Measurements from ENCODE around the gene DGKB. TPM values are rescaled to one million over a fixed set of nuclear protein-coding genes. Genes with fewer than 3 reads are reported as not detected.

Gene DGKB
- polyA plus RNA-seq, 4 donors, result 0.19 to 0.31 TPM; not detected in 2

GRCh38 chr7:14739841-14740185 lies 162.7 kb downstream of the DGKB start:
- no peaks in the 10 kb centered on the region for H3K27me3 ChIP-seq (ENCODE audit: control insufficient read depth in 3 of 3, insufficient read depth in 3 of 3, low read length in 3 of 3)
- H3K4me1 ChIP-seq (ENCODE audit: control insufficient read depth in 3 of 3, insufficient read depth in 2 of 3, low read depth in 1 of 3, low read length in 2 of 3), result no peaks in the 10 kb centered on the region
- DNase-seq, result no peak
- 91 to 95% (median 91%) methylated on average over 12 of the region's 12 CpGs for WGBS, 3 donors
- H3K27ac ChIP-seq (ENCODE audit: low read depth in 1 of 3, low read length in 2 of 3), result no peak overlapping the region
- no peak overlapping the region for H3K4me3 ChIP-seq (ENCODE audit: low read depth in 1 of 3, low read length in 3 of 3)
- peaks cover 0 to 15% of the 10 kb centered on the region in 2 donors for H3K9me3 ChIP-seq (ENCODE audit: control insufficient read depth in 2 of 2, insufficient read depth in 1 of 2, low read depth in 1 of 2, low read length in 1 of 2)
- no peaks in the 10 kb centered on the region for H3K36me3 ChIP-seq (ENCODE audit: control insufficient read depth in 3 of 3, insufficient read depth in 2 of 3, low read depth in 1 of 3, low read length in 3 of 3)
- FAIRE-seq, result no peak

- no peaks in the 10 kb centered on the region for H3K27me3 ChIP-seq (ENCODE audit: control insufficient read depth in 3 of 3, insufficient read depth in 3 of 3, low read length in 3 of 3)
- no peak for FAIRE-seq
- H3K27ac ChIP-seq (ENCODE audit: low read depth in 1 of 3, low read length in 2 of 3), result no peak overlapping the region
- WGBS, 3 donors, result 73 to 81% (median 78%) methylated on average over 9 of the region's 9 CpGs
- no peak overlapping the region for H3K4me3 ChIP-seq (ENCODE audit: low read depth in 1 of 3, low read length in 3 of 3)
- DNase-seq, result no peak
- no peaks in the 10 kb centered on the region for H3K4me1 ChIP-seq (ENCODE audit: control insufficient read depth in 3 of 3, insufficient read depth in 2 of 3, low read depth in 1 of 3, low read length in 2 of 3)
- no peaks in the 10 kb centered on the region for H3K36me3 ChIP-seq (ENCODE audit: control insufficient read depth in 3 of 3, insufficient read depth in 2 of 3, low read depth in 1 of 3, low read length in 3 of 3)
- peaks cover 0 to 14% of the 10 kb centered on the region in 2 donors for H3K9me3 ChIP-seq (ENCODE audit: control insufficient read depth in 2 of 2, insufficient read depth in 1 of 2, low read depth in 1 of 2, low read length in 1 of 2)
Observed at GRCh38 chr7:14739168-14739840, 163.2 kb downstream of the DGKB start.

GRCh38 chr7:14738086-14738485 lies 164.5 kb downstream of the DGKB start:
- FAIRE-seq (no peak), DNase-seq (no peak)
- Histone ChIP-seq H3K4me3 (ENCODE audit: low read depth in 1 of 3, low read length in 3 of 3) (no peak overlapping the region), H3K27me3 (ENCODE audit: control insufficient read depth in 3 of 3, insufficient read depth in 3 of 3, low read length in 3 of 3) (no peaks in the 10 kb centered on the region), H3K27ac (ENCODE audit: low read depth in 1 of 3, low read length in 2 of 3) (no peak overlapping the region), H3K4me1 (ENCODE audit: control insufficient read depth in 3 of 3, insufficient read depth in 2 of 3, low read depth in 1 of 3, low read length in 2 of 3) (no peaks in the 10 kb centered on the region), H3K36me3 (ENCODE audit: control insufficient read depth in 3 of 3, insufficient read depth in 2 of 3, low read depth in 1 of 3, low read length in 3 of 3) (no peaks in the 10 kb centered on the region), H3K9me3 (ENCODE audit: control insufficient read depth in 2 of 2, insufficient read depth in 1 of 2, low read depth in 1 of 2, low read length in 1 of 2) (peaks cover 0 to 14% of the 10 kb centered on the region in 2 donors)
- WGBS, 3 donors, result 9 to 50% (median 40%) methylated on average over 1 of the region's 1 CpG

GRCh38 chr7:14734839-14735321 lies 167.7 kb downstream of the DGKB start:
- WGBS, 3 donors, result 37 to 45% (median 42%) methylated on average over 9 of the region's 9 CpGs
- H3K36me3 ChIP-seq (ENCODE audit: control insufficient read depth in 3 of 3, insufficient read depth in 2 of 3, low read depth in 1 of 3, low read length in 3 of 3), result no peaks in the 10 kb centered on the region
- peak in 1 of 2 donors; percentile 3 for DNase-seq
- H3K4me1 ChIP-seq (ENCODE audit: control insufficient read depth in 3 of 3, insufficient read depth in 2 of 3, low read depth in 1 of 3, low read length in 2 of 3), result no peaks in the 10 kb centered on the region
- no peak for FAIRE-seq
- peaks cover 0 to 3% of the 10 kb centered on the region in 2 donors for H3K9me3 ChIP-seq (ENCODE audit: control insufficient read depth in 2 of 2, insufficient read depth in 1 of 2, low read depth in 1 of 2, low read length in 1 of 2)
- no peak overlapping the region for H3K27ac ChIP-seq (ENCODE audit: low read depth in 1 of 3, low read length in 2 of 3)
- no peaks in the 10 kb centered on the region for H3K27me3 ChIP-seq (ENCODE audit: control insufficient read depth in 3 of 3, insufficient read depth in 3 of 3, low read length in 3 of 3)
- H3K4me3 ChIP-seq (ENCODE audit: low read depth in 1 of 3, low read length in 3 of 3), result no peak overlapping the region

- Histone ChIP-seq H3K36me3 (ENCODE audit: control insufficient read depth in 3 of 3, insufficient read depth in 2 of 3, low read depth in 1 of 3, low read length in 3 of 3) (no peaks in the 10 kb centered on the region), H3K27me3 (ENCODE audit: control insufficient read depth in 3 of 3, insufficient read depth in 3 of 3, low read length in 3 of 3) (no peaks in the 10 kb centered on the region), H3K4me3 (ENCODE audit: low read depth in 1 of 3, low read length in 3 of 3) (no peak overlapping the region), H3K9me3 (ENCODE audit: control insufficient read depth in 2 of 2, insufficient read depth in 1 of 2, low read depth in 1 of 2, low read length in 1 of 2) (no peaks in the 10 kb centered on the region), H3K27ac (ENCODE audit: low read depth in 1 of 3, low read length in 2 of 3) (no peak overlapping the region), H3K4me1 (ENCODE audit: control insufficient read depth in 3 of 3, insufficient read depth in 2 of 3, low read depth in 1 of 3, low read length in 2 of 3) (no peaks in the 10 kb centered on the region)
- 59 to 72% (median 69%) methylated on average over 3 of the region's 3 CpGs for whole genome bisulfite sequencing, 3 donors
- no peak for DNase-seq
- FAIRE-seq, result no peak
Observed at GRCh38 chr7:14720785-14721184, 181.8 kb downstream of the DGKB start.

GRCh38 chr7:14717816-14718215 lies 184.7 kb downstream of the DGKB start:
- H3K9me3 ChIP-seq (ENCODE audit: control insufficient read depth in 2 of 2, insufficient read depth in 1 of 2, low read depth in 1 of 2, low read length in 1 of 2), result no peaks in the 10 kb centered on the region
- WGBS, 3 donors, result 22 to 46% (median 36%) methylated on average over 1 of the region's 1 CpG
- H3K4me1 ChIP-seq (ENCODE audit: control insufficient read depth in 3 of 3, insufficient read depth in 2 of 3, low read depth in 1 of 3, low read length in 2 of 3), result no peaks in the 10 kb centered on the region
- H3K27ac ChIP-seq (ENCODE audit: low read depth in 1 of 3, low read length in 2 of 3), result no peak overlapping the region
- H3K36me3 ChIP-seq (ENCODE audit: control insufficient read depth in 3 of 3, insufficient read depth in 2 of 3, low read depth in 1 of 3, low read length in 3 of 3), result no peaks in the 10 kb centered on the region
- DNase-seq (peak in 1 of 2 donors; percentile 8), FAIRE-seq (no peak)
- H3K27me3 ChIP-seq (ENCODE audit: control insufficient read depth in 3 of 3, insufficient read depth in 3 of 3, low read length in 3 of 3), result no peaks in the 10 kb centered on the region
- no peak overlapping the region for H3K4me3 ChIP-seq (ENCODE audit: low read depth in 1 of 3, low read length in 3 of 3)

- Histone ChIP-seq H3K27ac (ENCODE audit: low read depth in 1 of 3, low read length in 2 of 3) (no peak overlapping the region), H3K4me1 (ENCODE audit: control insufficient read depth in 3 of 3, insufficient read depth in 2 of 3, low read depth in 1 of 3, low read length in 2 of 3) (no peaks in the 10 kb centered on the region), H3K36me3 (ENCODE audit: control insufficient read depth in 3 of 3, insufficient read depth in 2 of 3, low read depth in 1 of 3, low read length in 3 of 3) (no peaks in the 10 kb centered on the region), H3K27me3 (ENCODE audit: control insufficient read depth in 3 of 3, insufficient read depth in 3 of 3, low read length in 3 of 3) (no peaks in the 10 kb centered on the region), H3K4me3 (ENCODE audit: low read depth in 1 of 3, low read length in 3 of 3) (no peak overlapping the region), H3K9me3 (ENCODE audit: control insufficient read depth in 2 of 2, insufficient read depth in 1 of 2, low read depth in 1 of 2, low read length in 1 of 2) (no peaks in the 10 kb centered on the region)
- DNase-seq (no peak), FAIRE-seq (no peak)
Observed at GRCh38 chr7:14717169-14717568, 185.4 kb downstream of the DGKB start.

GRCh38 chr7:14714161-14714728 lies 188.3 kb downstream of the DGKB start:
- no peak overlapping the region for H3K4me3 ChIP-seq (ENCODE audit: low read depth in 1 of 3, low read length in 3 of 3)
- no peak for FAIRE-seq
- 30 to 67% (median 36%) methylated on average over 3 of the region's 3 CpGs for WGBS, 3 donors

GRCh38 chr7:14698239-14698638 lies 204.3 kb downstream of the DGKB start:
- DNase-seq (no peak), FAIRE-seq (no peak)
- Histone ChIP-seq H3K27ac (ENCODE audit: low read depth in 1 of 3, low read length in 2 of 3) (no peak overlapping the region), H3K9me3 (ENCODE audit: control insufficient read depth in 2 of 2, insufficient read depth in 1 of 2, low read depth in 1 of 2, low read length in 1 of 2) (no peaks in the 10 kb centered on the region), H3K36me3 (ENCODE audit: control insufficient read depth in 3 of 3, insufficient read depth in 2 of 3, low read depth in 1 of 3, low read length in 3 of 3) (no peaks in the 10 kb centered on the region), H3K27me3 (ENCODE audit: control insufficient read depth in 3 of 3, insufficient read depth in 3 of 3, low read length in 3 of 3) (no peaks in the 10 kb centered on the region), H3K4me1 (ENCODE audit: control insufficient read depth in 3 of 3, insufficient read depth in 2 of 3, low read depth in 1 of 3, low read length in 2 of 3) (no peaks in the 10 kb centered on the region), H3K4me3 (ENCODE audit: low read depth in 1 of 3, low read length in 3 of 3) (no peak overlapping the region)

More at GRCh38 chr7:14714161-14714728, 188.3 kb downstream of the DGKB start:
- Histone ChIP-seq H3K27ac (ENCODE audit: low read depth in 1 of 3, low read length in 2 of 3) (no peak overlapping the region), H3K36me3 (ENCODE audit: control insufficient read depth in 3 of 3, insufficient read depth in 2 of 3, low read depth in 1 of 3, low read length in 3 of 3) (no peaks in the 10 kb centered on the region), H3K9me3 (ENCODE audit: control insufficient read depth in 2 of 2, insufficient read depth in 1 of 2, low read depth in 1 of 2, low read length in 1 of 2) (no peaks in the 10 kb centered on the region), H3K4me1 (ENCODE audit: control insufficient read depth in 3 of 3, insufficient read depth in 2 of 3, low read depth in 1 of 3, low read length in 2 of 3) (no peaks in the 10 kb centered on the region), H3K27me3 (ENCODE audit: control insufficient read depth in 3 of 3, insufficient read depth in 3 of 3, low read length in 3 of 3) (no peaks in the 10 kb centered on the region)
- no peak for DNase-seq
